AG09309 (cell line): ENCODE data around the gene ACAP2.
"Not testable (repeated sequence)": the region's sequence is repeated elsewhere in the genome, so short reads cannot be mapped to it uniquely, and the experiment has no call there.

Experiments
- DNase-seq: peaks from one replicate; pipeline ENCODE4 v3.0.0-alpha.2; 2010; ENCODE audit warnings: low read depth
- H3K4me3 ChIP-seq: 2 replicates; pipeline ENCODE4 v1.5.1; 2011; ENCODE audit warnings: mild to moderate bottlenecking, low read depth, low read length, moderate library complexity; ENCODE audit not compliant: control insufficient read depth
- CTCF ChIP-seq: IDR thresholded peaks from 2 replicates; pipeline ENCODE4 v1.5.1; 2011; ENCODE audit warnings: mild to moderate bottlenecking, low read depth, low read length, inconsistent platforms; ENCODE audit not compliant: insufficient read depth, control insufficient read depth; ENCODE audit errors: missing control alignments

Gene ACAP2

GRCh38 chr3:195306369-195306768 lies 136.5 kb downstream of the ACAP2 start:
- H3K4me3 ChIP-seq = no peak overlapping the region
- no peak for DNase-seq
- TF ChIP-seq CTCF = no peak

- no peak overlapping the region for H3K4me3 ChIP-seq
- no peak for DNase-seq
- no peak for TF ChIP-seq CTCF
Observed at GRCh38 chr3:195302431-195302830, 140.4 kb downstream of the ACAP2 start.

- TF ChIP-seq CTCF = no peak
- DNase-seq = no peak
- no peak overlapping the region for H3K4me3 ChIP-seq
Observed at GRCh38 chr3:195297446-195297845, 145.4 kb downstream of the ACAP2 start.

- no peak overlapping the region for H3K4me3 ChIP-seq
- no peak for DNase-seq
- TF ChIP-seq CTCF = no peak
Observed at GRCh38 chr3:195296662-195297061, 146.2 kb downstream of the ACAP2 start.

- no peak for DNase-seq
- no peak for TF ChIP-seq CTCF
- no peak overlapping the region for H3K4me3 ChIP-seq
Observed at GRCh38 chr3:195291121-195291520, 151.7 kb downstream of the ACAP2 start.

GRCh38 chr3:195290643-195291042 lies 152.2 kb downstream of the ACAP2 start:
- H3K4me3 ChIP-seq, DNase-seq: not testable (repeated sequence)

GRCh38 chr3:195286115-195286872 lies 156.5 kb downstream of the ACAP2 start:
- no peak for TF ChIP-seq CTCF
- no peak overlapping the region for H3K4me3 ChIP-seq
- DNase-seq = no peak
